H1 (cell line): ENCODE measurements around the gene RNF13. TPM values are rescaled to one million over a fixed set of nuclear protein-coding genes. Genes with fewer than 3 reads are reported as not detected.

ENCODE experiments used
- CTCF ChIA-PET: fragments of 300-600 bp; sonication (Branson Sonifier 250); formaldehyde crosslinking; loops from one replicate; lab custom pipeline; 2021; ENCODE audit not compliant: partially characterized antibody; lab: Charles Lee
- POLR2A ChIA-PET: fragments of 300-600 bp; sonication (Branson Sonifier 250); formaldehyde crosslinking; loops from one replicate; lab custom pipeline; 2021; ENCODE audit warnings: inconsistent platforms; ENCODE audit not compliant: partially characterized antibody; lab: Charles Lee
- DNase-seq, 2 experiments: peaks; one replicate each; pipeline versions ENCODE4 v3.0.0 to v3.0.0-alpha.2; 2010 to 2022; ENCODE audit warnings: low spot score in 2 of 2, low read depth in 1 of 2, mixed read lengths in 1 of 2
- FAIRE-seq: peaks from 2 replicates; lab custom pipeline; 2011; peaks lifted over from hg19 to GRCh38; lab: Jason Lieb, UNC
- H2AFZ ChIP-seq: 2 replicates; pipeline ENCODE4 v1.8.1; 2012; ENCODE audit warnings: low read length, inconsistent platforms
- H2AK5ac ChIP-seq: 2 replicates; pipeline ENCODE4 v1.6.1; 2013; ENCODE audit warnings: low read depth, low read length
- H2BK120ac ChIP-seq: replicated peaks from 2 replicates; pipeline ENCODE3; 2013; ENCODE audit warnings: low read depth, low read length, inconsistent platforms
- H2BK12ac ChIP-seq: 2 replicates; pipeline ENCODE4 v1.6.1; 2013; ENCODE audit warnings: low read depth, low read length
- H2BK15ac ChIP-seq: 2 replicates; pipeline ENCODE4 v1.6.1; 2013; ENCODE audit warnings: low read length
- H2BK20ac ChIP-seq: 2 replicates; pipeline ENCODE4 v1.6.1; 2013; ENCODE audit warnings: low read length
- H2BK5ac ChIP-seq: 2 replicates; pipeline ENCODE4 v1.6.1; 2013; ENCODE audit warnings: low read depth, low read length
- H3K14ac ChIP-seq: 2 replicates; pipeline ENCODE4 v1.6.1; 2013; ENCODE audit warnings: inconsistent platforms; ENCODE audit not compliant: insufficient read length
- H3K18ac ChIP-seq: 2 replicates; pipeline ENCODE4 v1.6.1; 2013; ENCODE audit warnings: low read length; ENCODE audit errors: extremely low read depth
- H3K23ac ChIP-seq: 2 replicates; pipeline ENCODE4 v1.6.1; 2013; ENCODE audit warnings: inconsistent platforms; ENCODE audit not compliant: insufficient read length
- H3K23me2 ChIP-seq: 2 replicates; pipeline ENCODE4 v1.6.1; 2013; ENCODE audit warnings: low read depth, low read length
- H3K27ac ChIP-seq: 2 replicates; pipeline ENCODE4 v1.6.1; 2011; ENCODE audit warnings: low read depth, low read length, inconsistent platforms
- H3K27me3 ChIP-seq, 4 experiments: replicated peaks in 1 of 4; 1 replicate in 1 of 4; 2 replicates in 3 of 4; pipeline versions ENCODE4 v1.6.1 to v1.8.1; 2011 to 2013; ENCODE audit warnings: low read length in 3 of 4, mild to moderate bottlenecking in 3 of 4, inconsistent platforms in 2 of 4, mixed read lengths in 2 of 4, moderate library complexity in 1 of 4; ENCODE audit not compliant: control insufficient read depth in 3 of 4, insufficient read depth in 3 of 4; ENCODE audit errors: extremely low read depth in 1 of 4
- H3K36me3 ChIP-seq, 4 experiments: 2 replicates each; pipeline versions ENCODE4 v1.6.1 to v1.8.1; 2011 to 2013; ENCODE audit warnings: mild to moderate bottlenecking in 4 of 4, low read length in 3 of 4, moderate library complexity in 2 of 4, control low read depth in 1 of 4, inconsistent platforms in 1 of 4; ENCODE audit not compliant: insufficient read depth in 4 of 4, control insufficient read depth in 2 of 4
- H3K4ac ChIP-seq: replicated peaks from 2 replicates; pipeline ENCODE3; 2013; ENCODE audit warnings: low read length, low read depth, mixed read lengths, inconsistent platforms; ENCODE audit not compliant: insufficient read length
- H3K4me1 ChIP-seq, 4 experiments: replicated peaks in 1 of 4; 1 replicate in 1 of 4; 2 replicates in 3 of 4; pipeline versions ENCODE4 v1.6.1 to v1.8.1; 2011 to 2013; ENCODE audit warnings: low read length in 3 of 4, inconsistent platforms in 2 of 4, mixed read lengths in 1 of 4; ENCODE audit not compliant: insufficient read depth in 4 of 4, control insufficient read depth in 3 of 4
- H3K4me2 ChIP-seq, 2 experiments: 2 replicates each; pipeline versions ENCODE4 v1.6.1 to v1.8.1; 2011 to 2013; ENCODE audit warnings: low read depth in 2 of 2, low read length in 2 of 2, control low read depth in 1 of 2, inconsistent platforms in 1 of 2, mild to moderate bottlenecking in 1 of 2; ENCODE audit not compliant: insufficient read depth in 1 of 2
- H3K4me3 ChIP-seq, 4 experiments: fragments of 200-600, 300-600 bp in 1 of 4; sonication (generic), shearing (Covaris generic), sonication (Bioruptor Twin) in 1 of 4; 2 replicates each; pipeline versions ENCODE4 v1.5.1 to v1.8.1; 2011 to 2016; ENCODE audit warnings: low read length in 4 of 4, low read depth in 3 of 4, control low read depth in 2 of 4, inconsistent platforms in 2 of 4, mild to moderate bottlenecking in 2 of 4, mixed read lengths in 1 of 4, moderate library complexity in 1 of 4; ENCODE audit not compliant: insufficient read depth in 2 of 4; ENCODE audit errors: extremely low read depth in 1 of 4
- H3K56ac ChIP-seq: replicated peaks from 2 replicates; pipeline ENCODE3; 2013; ENCODE audit warnings: low read depth, mild to moderate bottlenecking, mixed read lengths, low read length, inconsistent platforms; ENCODE audit not compliant: insufficient read length
- H3K79me1 ChIP-seq: 2 replicates; pipeline ENCODE4 v1.6.1; 2013; ENCODE audit warnings: low read depth, low read length, control low read depth
- H3K79me2 ChIP-seq, 2 experiments: 2 replicates each; pipeline versions ENCODE4 v1.6.1 to v1.8.1; 2012 to 2013; ENCODE audit warnings: low read length in 2 of 2, mild to moderate bottlenecking in 2 of 2, inconsistent platforms in 1 of 2; ENCODE audit not compliant: insufficient read depth in 2 of 2, control insufficient read depth in 1 of 2
- H3K9ac ChIP-seq, 4 experiments: replicated peaks in 1 of 4; 1 replicate in 1 of 4; 2 replicates in 3 of 4; pipeline versions ENCODE4 v1.6.1 to v1.8.1; 2011 to 2013; ENCODE audit warnings: low read depth in 3 of 4, low read length in 3 of 4, control low read depth in 2 of 4, mild to moderate bottlenecking in 2 of 4, moderate library complexity in 2 of 4, inconsistent platforms in 1 of 4; ENCODE audit errors: extremely low read depth in 1 of 4
- H3K9me3 ChIP-seq, 2 experiments: 2 replicates each; pipeline versions ENCODE4 v1.6.1 to v1.8.1; 2012 to 2013; ENCODE audit warnings: mild to moderate bottlenecking in 2 of 2, moderate library complexity in 2 of 2, control low read depth in 1 of 2, inconsistent platforms in 1 of 2, low read depth in 1 of 2, low read length in 1 of 2, mixed read lengths in 1 of 2; ENCODE audit not compliant: insufficient read depth in 2 of 2
- H4K20me1 ChIP-seq, 2 experiments: replicated peaks in 1 of 2; 2 replicates each; pipeline versions ENCODE3 to v1.8.1; 2011 to 2013; ENCODE audit warnings: inconsistent platforms in 2 of 2, low read length in 2 of 2, mild to moderate bottlenecking in 1 of 2; ENCODE audit not compliant: insufficient read depth in 2 of 2, control insufficient read depth in 1 of 2
- H4K5ac ChIP-seq: 2 replicates; pipeline ENCODE4 v1.6.1; 2013; ENCODE audit warnings: low read length, low read depth, mixed read lengths, inconsistent platforms; ENCODE audit not compliant: insufficient read length
- H4K8ac ChIP-seq: 2 replicates; pipeline ENCODE4 v1.8.0; 2013; ENCODE audit warnings: mild to moderate bottlenecking, moderate library complexity, low read length, inconsistent platforms; ENCODE audit not compliant: insufficient read depth; ENCODE audit errors: extremely low read depth
- H4K91ac ChIP-seq: replicated peaks from 2 replicates; pipeline ENCODE3; 2013; ENCODE audit warnings: low read length, mixed read lengths, inconsistent platforms; ENCODE audit not compliant: insufficient read length
- ATF3 ChIP-seq: IDR thresholded peaks from 2 replicates; pipeline ENCODE4 v1.6.1; 2011; ENCODE audit warnings: low read depth, mild to moderate bottlenecking, low read length; ENCODE audit not compliant: insufficient read depth
- HDAC2 ChIP-seq, 2 experiments: fragments of 300-600 bp in 1 of 2; sonication (generic) in 1 of 2; IDR thresholded peaks; 2 replicates each; pipeline ENCODE4 v1.6.1; 2011 to 2012; ENCODE audit warnings: low read depth in 2 of 2, low read length in 2 of 2, mild to moderate bottlenecking in 2 of 2, moderate library complexity in 2 of 2, borderline replicate concordance in 1 of 2, inconsistent platforms in 1 of 2
- SP1 ChIP-seq: IDR thresholded peaks from 2 replicates; pipeline ENCODE4 v1.6.1; 2011; ENCODE audit warnings: low read depth, low read length
- TAF1 ChIP-seq: IDR thresholded peaks from 2 replicates; pipeline ENCODE4 v1.6.1; 2011; ENCODE audit warnings: mild to moderate bottlenecking, low read depth, low read length
- WGBS, 2 experiments: shearing (Covaris generic) in 1 of 2; methylation state at CpG; one replicate each; pipeline versions ENCODE4 v1.1.6 to v1.1.7; 2013 to 2015; ENCODE audit warnings: low lambda C conversion rate in 2 of 2, mixed read lengths in 2 of 2, inconsistent platforms in 1 of 2, low coverage in 1 of 2, missing lambda C conversion rate in 1 of 2; ENCODE audit not compliant: insufficient replicate concordance in 2 of 2, insufficient coverage in 1 of 2, insufficient read length in 1 of 2; ENCODE audit errors: extremely low coverage in 1 of 2, missing lambda C conversion rate in 1 of 2; 5-methylcytosine and 5-hydroxymethylcytosine counted together
- polyA plus RNA-seq, 7 experiments: library from polyadenylated mRNA; depleted of rRNA in 3 of 7; stranded (reverse) in 5 of 7; unstranded in 2 of 7; fragments of >200 nt in 5 of 7; fragments of 200-250 nt in 2 of 7; gene quantifications; 1 replicate in 5 of 7; 2 replicates in 1 of 7; 4 replicates in 1 of 7; pipeline versions ENCODE4 v1.2.1 to v1.2.3, GENCODE V29; 2011 to 2013; ENCODE audit warnings: missing spikeins in 2 of 7, mixed read lengths in 2 of 7
- total RNA-seq: library from RNA; stranded (reverse); fragmentation: NEBNext Ultra II Directional; extraction: Animal tissue kit (Norgen Biotek cat#: 25700); gene quantifications from 2 replicates; pipeline ENCODE4 v1.2.1, GENCODE V29; 2021

Gene RNF13
- total and polyA plus RNA-seq, 2 of the 8 experiments (the other 6 are each of a cell fraction or from before 2014, with no cell fraction given), result 19.4 to 35.4 TPM

- H2BK5ac ChIP-seq, result no peak overlapping the region
- no peak overlapping the region for H3K27ac ChIP-seq
- 89% methylated on average over 2 of the region's 2 CpGs; no CpG with 5 or more reads in 1 of the 2 experiments for WGBS, 2 experiments
- no peak overlapping the region for H2BK12ac ChIP-seq
- H2BK120ac ChIP-seq, result no peak overlapping the region
- H3K23ac ChIP-seq, result no peak overlapping the region
- H2AK5ac ChIP-seq, result no peak overlapping the region
- no peak overlapping the region for H2AFZ ChIP-seq
- no peak overlapping the region for H4K8ac ChIP-seq
- no peak overlapping the region for H3K18ac ChIP-seq
- no peaks in the 10 kb centered on the region for H4K20me1 ChIP-seq
- H3K79me2 ChIP-seq, result no peaks in the 10 kb centered on the region; a peak in 1 of 4 replicates
- H3K4me2 ChIP-seq, result no peak overlapping the region
- no peak overlapping the region for H2BK20ac ChIP-seq
- H3K36me3 ChIP-seq, result peaks cover 0 to 17% (median 2%) of the 10 kb centered on the region in 4 experiments; a peak in 3 of 8 replicates
- H3K23me2 ChIP-seq, result no peaks in the 10 kb centered on the region
- POLR2A ChIA-PET, result interaction anchor here (0.9 to 2.2 kb wide), 2 partner anchors 10 to 12 kb away, joined by 5 to 8 read pairs; no protein-coding TSS in a partner anchor
- no peak for DNase-seq
- no peak overlapping the region for H3K4ac ChIP-seq
- no peak overlapping the region for H3K4me3 ChIP-seq
- H3K79me1 ChIP-seq, result no peaks in the 10 kb centered on the region
- H4K5ac ChIP-seq, result no peak overlapping the region
- H3K56ac ChIP-seq, result no peak overlapping the region
- H2BK15ac ChIP-seq, result no peak overlapping the region
- H3K9me3 ChIP-seq, result peaks cover 3 to 5% of the 10 kb centered on the region in 2 experiments; a peak in 1 of 4 replicates
- CTCF ChIA-PET, result interaction anchor here (0.6 to 0.9 kb wide), 2 partner anchors 9 to 177 kb away, joined by 3 read pairs; no protein-coding TSS in a partner anchor
- peaks cover 0 to 2% (median 0%) of the 10 kb centered on the region in 4 experiments; a peak in 2 of 7 replicates for H3K4me1 ChIP-seq
- H4K91ac ChIP-seq, result no peak overlapping the region
- H3K27me3 ChIP-seq, result no peaks in the 10 kb centered on the region
- H3K9ac ChIP-seq, result no peak overlapping the region
- FAIRE-seq, result no peak
- H3K14ac ChIP-seq, result no peak overlapping the region
- TF ChIP-seq SP1 (no peak), ATF3 (no peak), TAF1 (no peak), HDAC2 (IDR thresholded peaks at IDR 0.05; ENCODE audit: borderline replicate concordance in 1 of 2, low read depth in 2 of 2, low read length in 2 of 2) (no peak)
Measured at GRCh38 chr3:149949181-149949580, 136.2 kb downstream of the RNF13 start.
